22Rv1 (cell line): ENCODE results near the gene RAB31.

Experiments used
- H3K27ac ChIP-seq: fragments of 450-650 bp; 2 replicates; pipeline ENCODE4 v1.5.1; 2017
- CTCF ChIP-seq: fragments of 450-650 bp; IDR thresholded peaks from 2 replicates; pipeline ENCODE4 v1.5.1; 2017; ENCODE audit warnings: mild to moderate bottlenecking
- ZFX ChIP-seq: fragments of 450-650 bp; IDR thresholded peaks from 2 replicates; pipeline ENCODE4 v1.6.1; 2017; ENCODE audit warnings: antibody characterized with exemption, borderline replicate concordance

RAB31 gene

GRCh38 chr18:9750112-9750511 lies 42.0 kb downstream of the RAB31 start:
- TF ChIP-seq CTCF (no peak), ZFX (no peak)

GRCh38 chr18:9750606-9751304 lies 42.7 kb downstream of the RAB31 start:
- no peak overlapping the region for H3K27ac ChIP-seq

More at GRCh38 chr18:9750112-9750511, 42.0 kb downstream of the RAB31 start:
- H3K27ac ChIP-seq = no peak overlapping the region

GRCh38 chr18:9751371-9752031 lies 43.4 kb downstream of the RAB31 start:
- no peak overlapping the region for H3K27ac ChIP-seq
- no peak for TF ChIP-seq ZFX
- TF ChIP-seq CTCF = no peak

More at GRCh38 chr18:9750606-9751304, 42.7 kb downstream of the RAB31 start:
- TF ChIP-seq ZFX (no peak), CTCF (no peak)

- TF ChIP-seq ZFX (no peak), CTCF (no peak)
- no peak overlapping the region for H3K27ac ChIP-seq
Measured at GRCh38 chr18:9753846-9754245, 45.7 kb downstream of the RAB31 start.

GRCh38 chr18:9755110-9755509 lies 47.0 kb downstream of the RAB31 start:
- TF ChIP-seq CTCF (no peak), ZFX (no peak)
- H3K27ac ChIP-seq = no peak overlapping the region

- TF ChIP-seq ZFX (no peak), CTCF (no peak)
- H3K27ac ChIP-seq = no peak overlapping the region
Measured at GRCh38 chr18:9755615-9756014, 47.5 kb downstream of the RAB31 start.

- H3K27ac ChIP-seq = no peak overlapping the region
- TF ChIP-seq CTCF (no peak), ZFX (no peak)
Measured at GRCh38 chr18:9756271-9756932, 48.3 kb downstream of the RAB31 start.
